SK-N-SH treated with all-trans-retinoic acid at 6 μM for 48 hours (cell line): Measurements from ENCODE around the gene SEC31A.

Experiments
- ATAC-seq: fragments of 200-7000 bp; cut with Tn5 transposase; 3 replicates; pipeline ENCODE4 v1.9.1; 2020; ENCODE audit warnings: mild to moderate bottlenecking, moderate library complexity
- ARNTL ChIP-seq: fragments of 450-650 bp; formaldehyde crosslinking; IDR thresholded peaks from 2 replicates; pipeline ENCODE4 v1.5.0; 2020; ENCODE audit warnings: low read depth, mild to moderate bottlenecking, moderate library complexity, borderline replicate concordance
- BACH2 ChIP-seq: fragments of 250-450 bp; sonication (Bioruptor Pico); IDR thresholded peaks from 2 replicates; pipeline ENCODE4 v1.9.0; 2021; ENCODE audit warnings: mild to moderate bottlenecking, borderline replicate concordance
- CREB5 ChIP-seq: fragments of 250-450 bp; sonication (Bioruptor Pico); IDR thresholded peaks from 2 replicates; pipeline ENCODE4 v1.5.1; 2020; ENCODE audit warnings: low read depth, mild to moderate bottlenecking, moderate library complexity
- CSDC2 ChIP-seq: fragments of 250-450 bp; sonication (Bioruptor Pico); IDR thresholded peaks from 2 replicates; pipeline ENCODE4 v1.5.0; 2020; ENCODE audit warnings: mild to moderate bottlenecking, moderate library complexity
- CSRNP3 ChIP-seq: fragments of 250-450 bp; sonication (Bioruptor Pico); IDR thresholded peaks from 2 replicates; pipeline ENCODE4 v1.5.1; 2021; ENCODE audit warnings: mild to moderate bottlenecking, moderate library complexity
- ESRRG ChIP-seq: fragments of 250-450 bp; sonication (Bioruptor Pico); IDR thresholded peaks from 2 replicates; pipeline ENCODE4 v1.6.1; 2021; ENCODE audit warnings: mild to moderate bottlenecking
- GLIS3 ChIP-seq: fragments of 250-450 bp; sonication (Bioruptor Pico); IDR thresholded peaks from 2 replicates; pipeline ENCODE4 v1.5.0; 2020; ENCODE audit warnings: mild to moderate bottlenecking, moderate library complexity
- ISL1 ChIP-seq: fragments of 250-450 bp; sonication (Bioruptor Pico); IDR thresholded peaks from 2 replicates; pipeline ENCODE4 v2.1.2; 2022; ENCODE audit warnings: mild to moderate bottlenecking, moderate library complexity
- OSR1 ChIP-seq: fragments of 250-450 bp; sonication (Bioruptor Pico); IDR thresholded peaks from 2 replicates; pipeline ENCODE4 v1.8.0; 2022; ENCODE audit warnings: moderate library complexity, mild to moderate bottlenecking, inconsistent platforms
- PATZ1 ChIP-seq: fragments of 250-450 bp; sonication (Bioruptor Pico); IDR thresholded peaks from 2 replicates; pipeline ENCODE4 v1.8.0; 2020; ENCODE audit warnings: mild to moderate bottlenecking, moderate library complexity, borderline replicate concordance
- POU6F1 ChIP-seq: fragments of 250-450 bp; sonication (Bioruptor Pico); IDR thresholded peaks from 2 replicates; pipeline ENCODE4 v1.8.0; 2021; ENCODE audit warnings: low read depth, mild to moderate bottlenecking, moderate library complexity, borderline replicate concordance
- PPARA ChIP-seq: fragments of 250-450 bp; sonication (Bioruptor Pico); IDR thresholded peaks from 2 replicates; pipeline ENCODE4 v1.5.0; 2020; ENCODE audit warnings: mild to moderate bottlenecking, borderline replicate concordance
- RARB ChIP-seq: fragments of 250-450 bp; sonication (Bioruptor Pico); IDR thresholded peaks from 2 replicates; pipeline ENCODE4 v1.8.0; 2021; ENCODE audit warnings: mild to moderate bottlenecking, moderate library complexity
- SNAI2 ChIP-seq: fragments of 250-450 bp; sonication (Bioruptor Pico); IDR thresholded peaks from 2 replicates; pipeline ENCODE4 v1.5.0; 2020; ENCODE audit warnings: mild to moderate bottlenecking, moderate library complexity
- TCF4 ChIP-seq: fragments of 250-450 bp; sonication (Bioruptor Pico); IDR thresholded peaks from 2 replicates; pipeline ENCODE4 v1.8.0; 2021; ENCODE audit warnings: mild to moderate bottlenecking, moderate library complexity, borderline replicate concordance
- TOX ChIP-seq: fragments of 250-450 bp; sonication (Bioruptor Pico); IDR thresholded peaks from 2 replicates; pipeline ENCODE4 v1.8.0; 2021; ENCODE audit warnings: mild to moderate bottlenecking, moderate library complexity, borderline replicate concordance
- TSHZ2 ChIP-seq: fragments of 250-450 bp; sonication (Bioruptor Pico); IDR thresholded peaks from 2 replicates; pipeline ENCODE4 v1.5.0; 2020; ENCODE audit warnings: mild to moderate bottlenecking, moderate library complexity
- ZFP3 ChIP-seq: fragments of 250-450 bp; sonication (Bioruptor Pico); IDR thresholded peaks from 2 replicates; pipeline ENCODE4 v1.5.0; 2020; ENCODE audit warnings: mild to moderate bottlenecking, moderate library complexity
- ZFP30 ChIP-seq: fragments of 450-650 bp; formaldehyde crosslinking; IDR thresholded peaks from 2 replicates; pipeline ENCODE4 v1.5.0; 2022; ENCODE audit warnings: mild to moderate bottlenecking, moderate library complexity
- ZNF565 ChIP-seq: fragments of 450-650 bp; formaldehyde crosslinking; conservative IDR thresholded peaks from 2 replicates; pipeline ENCODE4 v1.5.0; 2020; ENCODE audit warnings: low read depth, mild to moderate bottlenecking, moderate library complexity
- ZNF70 ChIP-seq: fragments of 450-650 bp; formaldehyde crosslinking; IDR thresholded peaks from 2 replicates; pipeline ENCODE4 v1.5.0; 2020; ENCODE audit warnings: mild to moderate bottlenecking, moderate library complexity

Gene SEC31A

GRCh38 chr4:82890901-82891706 is at the start of gene SEC31A:
Gene SEC31A, minus strand, starts transcription at chr4:82891153. Its CDS starts 9,217 bp downstream, at chr4:82881936.
- ATAC-seq = peak; percentile 94

GRCh38 chr4:82939414-82939813 is 48.5 kb upstream of the SEC31A start:
- TF ChIP-seq ESRRG (CRISPR knock-in tag) (no peak), PPARA (CRISPR knock-in tag) (no peak), RARB (CRISPR knock-in tag) (no peak), ZNF565 (CRISPR knock-in tag) (no peak), TOX (CRISPR knock-in tag) (no peak), OSR1 (CRISPR knock-in tag) (no peak), BACH2 (no peak), ZFP30 (no peak), SNAI2 (no peak), CREB5 (CRISPR knock-in tag) (no peak), PATZ1 (CRISPR knock-in tag) (no peak), TCF4 (CRISPR knock-in tag) (no peak), GLIS3 (no peak), ZNF70 (CRISPR knock-in tag) (no peak), ARNTL (CRISPR knock-in tag) (no peak), CSDC2 (CRISPR knock-in tag) (no peak), CSRNP3 (no peak), POU6F1 (CRISPR knock-in tag) (no peak), ISL1 (no peak)
- ATAC-seq = no peak

More at GRCh38 chr4:82890901-82891706, at the start of gene SEC31A:
- TF ChIP-seq TSHZ2 (CRISPR knock-in tag) = 0 out of 2 replicates have a peak, but pooled peaks have one; percentile 39
- peak; percentile 63; the same call in 1 of the 2 replicates for TF ChIP-seq CSRNP3
- TF ChIP-seq ZFP30 = no peak
- no peak for TF ChIP-seq ARNTL (CRISPR knock-in tag)
- TF ChIP-seq TCF4 (CRISPR knock-in tag) = peak; percentile 49; the same call in 1 of the 2 replicates
- 0 out of 2 replicates have a peak, but pooled peaks have one; percentile 19 for TF ChIP-seq ESRRG (CRISPR knock-in tag)
- TF ChIP-seq ZFP3 = 0 out of 2 replicates have a peak, but pooled peaks have one; percentile 46
- TF ChIP-seq RARB (CRISPR knock-in tag) = no peak
- TF ChIP-seq, all 23 proteins: peak for 5
